Stimulated activated naive CD8-positive, alpha-beta T cell treated with anti-CD3 and anti-CD28 coated beads, Interleukin-15, Interleukin-2, amounts not matched to agents 100 ng/mL and 50 ng/mL, for 24 hours (primary cell): ENCODE measurements around the gene TBXAS1.

ENCODE experiments used
- H3K27ac Mint-ChIP-seq: one replicate; pipeline ENCODE4 v1.8.0; 2021; ENCODE audit warnings: mild to moderate bottlenecking, mixed read lengths
- H3K27me3 Mint-ChIP-seq: one replicate; pipeline ENCODE4 v1.8.0; 2021; ENCODE audit warnings: mixed read lengths
- H3K36me3 Mint-ChIP-seq: one replicate; pipeline ENCODE4 v1.8.0; 2021; ENCODE audit warnings: low read depth, mixed read lengths
- H3K4me1 Mint-ChIP-seq: one replicate; pipeline ENCODE4 v1.8.0; 2021; ENCODE audit warnings: low read depth, mixed read lengths
- H3K4me3 Mint-ChIP-seq: one replicate; pipeline ENCODE4 v1.8.0; 2021; ENCODE audit warnings: mild to moderate bottlenecking, mixed read lengths
- H3K9me3 Mint-ChIP-seq: one replicate; pipeline ENCODE4 v1.8.0; 2021; ENCODE audit warnings: mixed read lengths

The TBXAS1 gene

DNA sequence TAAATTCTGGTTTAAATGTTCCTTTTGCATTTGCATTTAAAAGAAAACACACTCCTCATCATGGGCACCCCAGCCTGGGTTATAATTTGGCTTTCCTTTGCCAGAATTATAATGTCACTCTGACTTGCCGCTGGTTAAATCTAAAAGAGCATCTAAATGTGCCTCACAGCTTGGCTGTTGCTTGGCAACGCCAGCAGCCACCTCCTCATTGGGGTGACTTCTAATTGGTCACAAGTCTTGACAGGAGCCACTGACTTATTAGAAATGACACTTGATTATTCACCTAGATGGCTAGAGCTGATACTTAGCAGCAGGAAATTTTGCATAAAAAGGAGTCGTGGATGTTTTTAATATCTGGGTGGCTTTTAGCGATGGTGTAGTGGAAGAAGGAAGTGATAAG, 114.3 kb downstream of the TBXAS1 start:
- H3K4me3 Mint-ChIP-seq, result no peak overlapping the region
- no peaks in the 10 kb centered on the region for H3K36me3 Mint-ChIP-seq
- H3K27ac Mint-ChIP-seq, result no peak overlapping the region
- H3K4me1 Mint-ChIP-seq, result peaks cover 12% of the 10 kb centered on the region
- peaks cover 5% of the 10 kb centered on the region for H3K27me3 Mint-ChIP-seq
- peaks cover 19% of the 10 kb centered on the region for H3K9me3 Mint-ChIP-seq

DNA sequence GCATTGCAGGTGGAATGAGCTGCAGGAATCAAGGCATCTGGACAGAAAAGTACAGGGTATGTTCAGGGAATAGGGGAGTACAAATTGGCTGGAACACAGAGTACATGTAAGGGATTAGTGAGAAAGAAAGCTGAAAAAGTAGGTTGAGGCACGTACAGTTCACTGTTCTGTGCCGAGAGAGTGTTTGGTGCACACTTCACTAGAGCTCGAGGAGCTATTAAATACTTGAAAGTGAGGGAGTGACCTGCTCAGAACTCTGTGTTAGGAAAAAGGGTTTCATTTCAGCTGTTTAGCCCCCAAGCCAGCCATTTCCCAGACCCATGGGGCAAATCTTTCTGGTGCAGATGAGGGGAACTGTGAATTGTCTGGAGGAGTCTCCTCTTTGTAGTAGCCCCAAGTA, 115.2 kb downstream of the TBXAS1 start:
- H3K27me3 Mint-ChIP-seq, result peaks cover 5% of the 10 kb centered on the region
- H3K4me3 Mint-ChIP-seq, result no peak overlapping the region
- H3K9me3 Mint-ChIP-seq, result peaks cover 19% of the 10 kb centered on the region
- H3K36me3 Mint-ChIP-seq, result no peaks in the 10 kb centered on the region
- peaks cover 12% of the 10 kb centered on the region for H3K4me1 Mint-ChIP-seq
- no peak overlapping the region for H3K27ac Mint-ChIP-seq

DNA sequence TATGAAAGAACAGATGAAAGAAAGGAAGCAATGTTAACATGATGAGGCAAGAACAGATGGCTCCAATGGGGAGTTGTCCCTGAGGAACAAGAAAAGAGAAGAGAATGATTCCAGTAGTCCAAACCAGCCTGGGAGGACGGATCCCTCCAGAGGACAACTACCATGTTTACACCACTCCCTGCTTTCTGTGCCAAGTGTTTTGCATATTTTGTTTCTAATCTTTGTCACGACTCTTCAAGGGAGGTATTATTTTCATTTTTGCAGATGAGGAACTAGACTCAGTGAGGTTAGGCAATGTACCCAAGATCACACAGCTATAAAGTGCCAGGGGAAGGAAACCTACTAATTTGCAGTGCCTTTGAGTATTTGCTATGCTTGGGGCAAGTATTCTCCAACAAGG, 117.5 kb downstream of the TBXAS1 start:
- Mint-ChIP-seq H3K4me1 (peaks cover under 1% of the 10 kb centered on the region), H3K27ac (no peak overlapping the region), H3K4me3 (no peak overlapping the region), H3K27me3 (peaks cover 5% of the 10 kb centered on the region), H3K9me3 (peaks cover 19% of the 10 kb centered on the region), H3K36me3 (no peaks in the 10 kb centered on the region)

DNA sequence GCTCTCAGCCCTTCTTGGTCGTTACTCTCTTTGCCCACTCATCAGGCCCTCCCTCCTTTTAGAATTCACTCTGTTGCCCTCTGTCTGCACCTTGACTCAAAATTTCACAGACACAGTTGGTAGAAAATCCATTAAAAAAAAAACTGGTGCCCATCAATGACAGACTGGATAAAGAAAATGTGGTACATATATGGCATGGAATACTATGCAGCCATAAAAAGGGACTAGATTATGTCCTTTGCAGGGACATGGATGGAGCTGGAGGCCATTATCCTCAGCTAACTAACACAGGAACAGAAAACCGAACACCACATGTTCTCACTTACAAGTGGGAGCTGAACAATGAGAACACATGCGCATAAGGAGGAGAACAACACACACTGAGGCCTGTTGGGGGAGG, 118.0 kb downstream of the TBXAS1 start:
- H3K27me3 Mint-ChIP-seq, result peaks cover 5% of the 10 kb centered on the region
- no peaks in the 10 kb centered on the region for H3K36me3 Mint-ChIP-seq
- no peak overlapping the region for H3K4me3 Mint-ChIP-seq
- H3K27ac Mint-ChIP-seq, result no peak overlapping the region
- peaks cover 19% of the 10 kb centered on the region for H3K9me3 Mint-ChIP-seq
- no peaks in the 10 kb centered on the region for H3K4me1 Mint-ChIP-seq

DNA sequence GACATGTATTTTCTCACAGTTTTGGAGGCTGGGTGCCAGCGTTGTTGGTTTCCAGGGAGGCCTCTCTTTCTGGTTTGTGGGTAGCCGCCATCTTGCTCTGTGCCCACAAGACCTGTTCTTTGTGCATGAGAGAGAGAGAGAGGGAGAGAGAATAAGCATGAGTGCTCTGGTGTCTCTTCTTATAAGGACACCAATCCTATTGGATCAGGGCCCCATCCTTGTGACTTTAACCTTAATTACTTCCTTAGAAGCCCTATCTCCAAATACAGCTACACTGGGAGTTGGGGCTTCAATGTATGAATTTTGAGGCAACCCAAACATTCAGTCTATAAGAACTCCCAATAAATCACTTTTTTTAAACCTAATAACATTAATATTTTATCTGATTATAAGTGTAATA, 119.1 kb downstream of the TBXAS1 start:
- no peaks in the 10 kb centered on the region for H3K4me1 Mint-ChIP-seq
- no peak overlapping the region for H3K27ac Mint-ChIP-seq
- H3K9me3 Mint-ChIP-seq, result peaks cover 19% of the 10 kb centered on the region
- peaks cover 5% of the 10 kb centered on the region for H3K27me3 Mint-ChIP-seq
- no peaks in the 10 kb centered on the region for H3K36me3 Mint-ChIP-seq
- H3K4me3 Mint-ChIP-seq, result no peak overlapping the region

DNA sequence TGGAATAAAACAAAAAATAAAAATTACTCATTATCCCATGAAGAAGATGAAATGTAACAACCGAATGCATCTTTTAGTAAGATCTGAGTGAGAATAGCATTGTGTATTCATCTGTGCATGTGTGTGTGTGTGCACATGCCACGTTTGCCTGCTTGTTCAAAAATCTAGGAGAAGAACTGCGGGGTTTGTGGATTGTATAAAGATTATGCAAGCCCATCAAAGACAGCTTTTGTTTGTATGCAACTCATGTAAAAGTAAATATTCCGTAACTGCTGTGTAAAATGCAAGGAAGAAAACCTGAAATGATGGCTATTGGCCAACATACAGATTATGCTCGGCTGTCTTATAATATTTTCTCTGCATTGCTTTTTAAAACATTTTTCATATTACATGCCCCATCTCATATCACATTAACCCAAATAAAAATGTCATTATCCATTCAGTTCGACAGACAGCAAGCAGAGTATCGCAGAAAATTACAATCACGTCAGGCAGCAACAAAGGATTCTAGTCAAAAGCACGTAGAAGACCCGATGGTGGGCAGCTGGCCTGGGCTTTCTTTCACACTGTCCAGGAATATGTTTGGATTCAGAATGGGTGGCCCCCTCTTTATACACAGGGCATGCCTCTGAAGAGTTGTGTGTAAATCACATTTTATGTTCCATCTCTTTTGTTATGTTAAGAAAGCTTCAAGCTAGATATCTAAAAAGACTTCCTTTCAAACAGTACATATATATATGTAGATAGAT, 119.7 kb downstream of the TBXAS1 start:
- peaks cover 5% of the 10 kb centered on the region for H3K27me3 Mint-ChIP-seq
- H3K36me3 Mint-ChIP-seq, result no peaks in the 10 kb centered on the region
- peaks cover 19% of the 10 kb centered on the region for H3K9me3 Mint-ChIP-seq
- H3K4me3 Mint-ChIP-seq, result no peak overlapping the region
- no peaks in the 10 kb centered on the region for H3K4me1 Mint-ChIP-seq
- no peak overlapping the region for H3K27ac Mint-ChIP-seq

DNA sequence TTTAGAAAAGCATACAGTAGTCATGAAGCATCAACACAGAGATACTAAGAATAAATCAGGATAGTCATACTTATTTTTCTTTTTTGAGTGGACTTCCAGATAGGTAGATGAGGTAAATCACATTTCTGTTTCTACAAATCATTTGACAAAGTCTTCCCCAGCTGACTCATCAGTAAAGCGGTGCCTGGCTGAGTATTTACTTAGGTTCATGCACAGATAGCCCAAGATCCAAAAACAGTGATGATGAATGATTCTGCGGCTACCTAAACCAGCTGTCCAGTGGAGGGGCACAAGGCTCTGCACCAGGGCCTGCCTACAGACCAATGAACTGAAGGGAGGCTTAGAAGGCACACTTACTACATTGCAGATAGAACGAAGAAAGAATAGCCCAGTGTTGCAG, 120.6 kb downstream of the TBXAS1 start:
- H3K27me3 Mint-ChIP-seq, result peaks cover 4% of the 10 kb centered on the region
- no peak overlapping the region for H3K4me3 Mint-ChIP-seq
- H3K9me3 Mint-ChIP-seq, result peaks cover 19% of the 10 kb centered on the region
- no peaks in the 10 kb centered on the region for H3K4me1 Mint-ChIP-seq
- no peaks in the 10 kb centered on the region for H3K36me3 Mint-ChIP-seq
- no peak overlapping the region for H3K27ac Mint-ChIP-seq

DNA sequence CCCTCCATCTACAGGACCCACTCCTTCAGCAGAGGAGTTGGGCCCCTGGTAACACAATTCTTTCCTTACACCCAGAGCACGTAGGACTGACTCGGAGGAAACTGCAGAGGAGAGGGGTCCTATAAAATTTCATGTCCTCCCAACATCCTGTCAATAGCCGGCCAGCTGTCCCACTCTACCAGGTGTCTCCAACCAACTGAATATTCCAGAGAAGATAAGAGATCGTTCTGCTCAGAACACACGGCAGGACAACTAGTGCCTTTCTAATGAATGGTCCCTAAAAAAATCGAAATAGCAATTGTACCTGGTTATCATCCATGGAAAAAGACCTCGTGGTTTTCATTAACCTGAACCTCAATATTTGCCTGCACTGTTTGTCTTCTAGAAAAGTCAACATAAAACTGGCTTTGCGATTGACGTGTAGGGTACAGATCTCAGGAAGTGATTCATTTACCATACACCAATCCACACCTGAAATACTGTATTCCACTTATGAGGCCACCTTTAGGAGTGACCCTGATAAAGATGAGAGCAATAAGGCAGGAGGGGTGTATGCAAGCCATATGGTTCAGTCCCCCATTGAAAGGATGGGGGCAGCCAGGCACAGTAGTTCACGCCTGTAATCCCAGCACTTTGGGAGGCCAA, 121.9 kb downstream of the TBXAS1 start:
- Mint-ChIP-seq H3K27me3 (no peaks in the 10 kb centered on the region), H3K4me1 (no peaks in the 10 kb centered on the region), H3K27ac (no peak overlapping the region), H3K4me3 (no peak overlapping the region), H3K36me3 (no peaks in the 10 kb centered on the region), H3K9me3 (peaks cover 7% of the 10 kb centered on the region)

DNA sequence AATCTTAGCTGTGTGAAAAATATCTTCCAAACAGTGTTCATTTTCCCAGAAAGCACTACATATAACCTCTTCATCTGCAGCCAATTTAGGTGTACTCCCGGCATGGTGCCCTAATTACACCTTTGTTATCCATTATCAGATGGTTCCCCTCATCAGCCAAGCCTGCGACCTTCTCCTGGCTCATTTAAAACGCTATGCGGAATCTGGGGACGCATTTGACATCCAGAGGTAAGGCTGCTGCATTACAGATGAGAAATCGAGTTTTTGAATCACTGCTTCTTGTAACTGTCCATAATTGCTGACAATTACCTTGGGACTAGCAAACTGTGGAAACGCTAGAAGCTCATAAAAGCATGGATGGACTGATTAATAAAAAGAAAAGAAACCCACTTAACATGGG, 124.2 kb downstream of the TBXAS1 start:
- Mint-ChIP-seq H3K27ac (no peak overlapping the region), H3K9me3 (no peaks in the 10 kb centered on the region), H3K4me1 (no peaks in the 10 kb centered on the region), H3K27me3 (no peaks in the 10 kb centered on the region), H3K36me3 (no peaks in the 10 kb centered on the region), H3K4me3 (no peak overlapping the region)

DNA sequence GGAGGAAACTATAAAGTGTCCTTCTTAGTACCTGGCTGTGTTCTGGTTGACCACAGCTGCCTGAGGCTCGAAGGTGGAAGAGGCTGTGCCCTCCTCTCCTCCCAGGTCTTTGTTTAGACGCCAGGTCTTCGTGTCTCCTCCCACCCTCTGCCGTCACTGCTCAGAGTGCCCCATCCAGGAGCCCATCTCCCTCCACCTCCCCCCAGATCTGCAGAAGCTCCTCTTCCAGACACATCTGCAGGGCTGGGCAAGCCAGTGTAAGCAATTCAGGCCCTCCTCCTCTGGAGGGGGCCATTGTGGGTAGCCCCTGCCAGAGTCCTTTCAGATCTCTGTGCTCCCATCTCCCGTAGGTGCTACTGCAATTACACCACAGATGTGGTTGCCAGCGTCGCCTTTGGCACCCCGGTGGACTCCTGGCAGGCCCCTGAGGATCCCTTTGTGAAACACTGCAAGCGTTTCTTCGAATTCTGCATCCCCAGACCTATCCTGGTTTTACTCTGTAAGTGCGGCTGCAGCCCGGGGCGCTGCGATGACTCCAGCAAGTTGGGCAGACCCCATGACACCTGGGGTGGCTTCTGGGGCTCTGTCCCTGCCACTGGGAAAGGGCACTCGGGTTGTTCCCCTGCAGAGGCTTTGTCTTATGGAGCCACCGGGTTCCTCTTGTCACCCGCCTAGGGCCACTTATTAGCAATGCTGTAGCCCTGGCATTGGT, 126.2 kb downstream of the TBXAS1 start:
- no peaks in the 10 kb centered on the region for H3K36me3 Mint-ChIP-seq
- H3K27me3 Mint-ChIP-seq, result no peaks in the 10 kb centered on the region
- H3K27ac Mint-ChIP-seq, result no peak overlapping the region
- no peaks in the 10 kb centered on the region for H3K9me3 Mint-ChIP-seq
- no peak overlapping the region for H3K4me3 Mint-ChIP-seq
- no peaks in the 10 kb centered on the region for H3K4me1 Mint-ChIP-seq

DNA sequence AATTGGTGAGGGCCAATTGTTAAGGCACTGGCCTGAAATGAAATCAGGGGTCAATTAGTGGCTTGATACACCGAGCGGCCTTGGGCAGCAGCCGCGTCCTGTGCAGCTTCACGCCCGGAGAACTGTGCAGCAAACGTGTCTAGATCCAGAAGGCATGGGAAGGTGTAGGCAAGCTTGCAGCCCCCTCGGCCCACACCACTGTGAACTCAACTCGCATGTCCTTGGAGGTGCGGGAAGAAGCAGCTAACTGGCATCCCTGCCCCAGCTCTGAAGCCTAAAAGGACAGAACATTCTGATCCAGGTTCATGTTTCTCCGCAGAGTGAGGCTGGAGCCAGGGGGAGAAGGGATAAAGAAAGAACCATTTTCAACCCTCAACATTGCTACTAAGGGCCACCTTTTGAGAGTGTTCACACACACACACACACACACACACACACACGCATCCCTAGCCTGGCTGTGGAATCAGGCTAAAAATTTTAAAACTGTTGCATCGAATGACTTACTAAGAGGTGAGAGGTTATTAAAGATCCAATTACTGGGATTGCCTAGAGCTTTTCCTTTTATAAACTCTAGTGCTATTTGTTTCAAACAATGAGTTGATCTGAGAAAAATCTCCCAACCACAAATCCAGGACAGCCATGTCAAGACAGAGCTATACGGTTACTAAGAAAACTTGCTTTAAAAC, 129.7 kb downstream of the TBXAS1 start:
- no peaks in the 10 kb centered on the region for H3K27me3 Mint-ChIP-seq
- H3K4me3 Mint-ChIP-seq, result no peak overlapping the region
- no peaks in the 10 kb centered on the region for H3K36me3 Mint-ChIP-seq
- no peak overlapping the region for H3K27ac Mint-ChIP-seq
- no peaks in the 10 kb centered on the region for H3K9me3 Mint-ChIP-seq
- H3K4me1 Mint-ChIP-seq, result peaks cover 4% of the 10 kb centered on the region

DNA sequence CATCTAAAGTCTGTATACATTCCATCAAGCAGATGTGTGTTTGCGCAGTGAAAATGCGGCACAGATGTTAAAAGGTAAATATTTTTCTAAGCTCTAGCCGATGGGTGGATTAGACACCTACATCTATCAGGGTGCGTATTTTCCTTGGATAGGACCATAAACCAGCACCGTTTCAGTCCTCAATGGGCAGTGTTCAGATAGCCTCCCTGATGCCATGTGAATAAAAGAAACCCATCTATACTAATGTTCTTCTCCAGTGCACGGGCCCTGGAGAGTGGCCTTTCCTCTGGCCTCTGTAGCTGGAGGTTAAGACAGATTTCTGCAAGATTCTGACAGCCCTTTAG, 130.2 kb downstream of the TBXAS1 start:
- H3K4me1 Mint-ChIP-seq, result peaks cover 4% of the 10 kb centered on the region
- H3K9me3 Mint-ChIP-seq, result no peaks in the 10 kb centered on the region
- no peak overlapping the region for H3K27ac Mint-ChIP-seq
- no peak overlapping the region for H3K4me3 Mint-ChIP-seq
- H3K36me3 Mint-ChIP-seq, result no peaks in the 10 kb centered on the region
- H3K27me3 Mint-ChIP-seq, result no peaks in the 10 kb centered on the region

DNA sequence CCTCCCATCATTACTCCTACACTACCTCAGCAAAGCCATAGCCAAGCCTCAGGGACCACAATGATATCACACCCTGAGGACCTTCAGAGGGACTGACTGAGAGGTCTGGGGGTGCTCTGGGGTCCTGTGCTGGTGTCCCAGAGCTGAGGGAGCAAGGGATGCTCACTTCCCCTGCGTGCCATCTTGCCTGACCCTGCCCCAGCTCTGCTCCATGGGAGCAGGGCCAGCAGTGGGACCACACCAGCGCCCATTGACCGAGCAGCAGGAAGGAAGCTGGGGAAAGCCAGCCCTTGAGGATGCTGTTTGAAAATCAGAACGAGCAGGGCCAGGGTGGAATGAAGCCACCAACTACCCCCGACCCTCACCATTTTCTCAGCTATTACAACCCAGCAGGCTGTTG, 130.7 kb downstream of the TBXAS1 start:
- H3K4me1 Mint-ChIP-seq, result peaks cover 4% of the 10 kb centered on the region
- no peak overlapping the region for H3K4me3 Mint-ChIP-seq
- no peak overlapping the region for H3K27ac Mint-ChIP-seq
- no peaks in the 10 kb centered on the region for H3K9me3 Mint-ChIP-seq
- no peaks in the 10 kb centered on the region for H3K36me3 Mint-ChIP-seq
- H3K27me3 Mint-ChIP-seq, result no peaks in the 10 kb centered on the region

DNA sequence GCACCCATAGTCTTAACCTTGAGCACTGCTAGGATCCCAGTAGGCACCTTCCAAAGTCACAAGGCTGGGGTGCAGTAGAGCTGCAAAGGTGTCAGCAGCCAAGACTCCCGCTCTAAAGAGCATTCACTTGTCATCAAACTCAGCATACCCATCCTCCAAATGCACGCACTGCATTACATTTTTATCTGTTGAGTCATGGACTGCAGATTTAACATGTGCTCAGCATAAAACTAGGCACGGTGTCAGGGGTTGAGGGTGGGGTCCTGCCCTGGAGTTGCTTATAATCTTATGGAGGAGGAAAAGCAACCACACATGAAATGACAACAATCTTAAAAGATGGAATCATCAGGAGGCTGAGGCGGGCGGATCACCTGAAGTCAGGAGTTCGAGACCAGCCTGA, 131.1 kb downstream of the TBXAS1 start:
- Mint-ChIP-seq H3K27me3 (no peaks in the 10 kb centered on the region), H3K4me1 (peaks cover 4% of the 10 kb centered on the region), H3K4me3 (no peak overlapping the region), H3K9me3 (no peaks in the 10 kb centered on the region), H3K27ac (no peak overlapping the region), H3K36me3 (no peaks in the 10 kb centered on the region)

DNA sequence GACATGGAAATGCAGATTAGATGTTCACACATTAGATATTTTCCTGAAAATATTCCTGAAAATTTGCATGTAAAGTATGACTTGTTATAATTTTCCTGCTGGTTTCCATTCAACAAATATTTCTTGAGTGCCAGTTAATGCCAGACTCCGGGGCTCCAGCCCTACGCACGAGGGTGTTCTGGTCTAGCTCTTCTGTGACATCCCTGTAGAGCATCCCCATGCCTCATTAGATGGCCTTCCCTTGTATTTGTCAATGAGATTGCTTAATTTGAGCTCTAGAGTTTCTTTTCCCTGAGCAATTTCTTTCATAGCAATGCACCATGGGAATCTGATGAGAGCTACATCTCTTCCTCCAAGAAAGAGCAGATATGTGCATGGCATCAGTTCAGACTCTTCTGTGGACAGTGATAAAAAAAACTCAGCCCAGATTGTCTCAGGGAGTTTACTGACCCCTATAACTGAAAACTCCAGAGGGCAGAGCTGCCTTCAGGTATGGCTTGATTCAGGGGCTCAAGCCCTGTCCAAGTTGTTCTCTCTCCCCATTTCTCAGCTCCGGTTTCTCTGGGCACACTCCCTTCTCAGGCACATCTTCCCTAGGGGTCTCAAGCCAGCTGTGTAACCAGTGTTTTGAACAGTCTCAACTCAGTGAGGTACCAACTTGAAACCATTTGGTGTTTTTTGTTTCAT, 137.0 kb downstream of the TBXAS1 start:
- Mint-ChIP-seq H3K9me3 (no peaks in the 10 kb centered on the region), H3K36me3 (no peaks in the 10 kb centered on the region), H3K27ac (no peak overlapping the region), H3K4me1 (no peaks in the 10 kb centered on the region), H3K4me3 (no peak overlapping the region), H3K27me3 (no peaks in the 10 kb centered on the region)
